HL-60 (cell line): Measurements from ENCODE around the gene ZNF202.

ENCODE experiments used
- CTCF ChIP-seq: IDR thresholded peaks from one replicate; pipeline ENCODE4 v1.5.1; 2011; ENCODE audit warnings: low read length, control low read depth, inconsistent platforms; ENCODE audit not compliant: insufficient read depth
- GABPA ChIP-seq: IDR thresholded peaks from 2 replicates; pipeline ENCODE4 v1.6.1; 2012; ENCODE audit warnings: low read depth
- REST ChIP-seq: IDR thresholded peaks from 2 replicates; pipeline ENCODE4 v1.6.1; 2012; ENCODE audit warnings: low read depth; ENCODE audit not compliant: insufficient replicate concordance

GRCh38 chr11:123771664-123772063 is 30.2 kb upstream of the ZNF202 start:
- TF ChIP-seq CTCF (no peak), GABPA (no peak), REST (no peak)
